Stimulated activated CD4-positive, alpha-beta T cell treated with anti-CD3 and anti-CD28 coated beads, Interleukin-15, amount 100 ng/mL, for 1 hour (primary cell): Measurements from ENCODE around the gene TNS1.

Experiments used
- DNase-seq, 2 donors: peaks; one replicate each; pipeline ENCODE4 v3.0.0-alpha.2; 2020; ENCODE audit warnings: low read depth in 1 of 2, low spot score in 1 of 2

Gene TNS1

DNA sequence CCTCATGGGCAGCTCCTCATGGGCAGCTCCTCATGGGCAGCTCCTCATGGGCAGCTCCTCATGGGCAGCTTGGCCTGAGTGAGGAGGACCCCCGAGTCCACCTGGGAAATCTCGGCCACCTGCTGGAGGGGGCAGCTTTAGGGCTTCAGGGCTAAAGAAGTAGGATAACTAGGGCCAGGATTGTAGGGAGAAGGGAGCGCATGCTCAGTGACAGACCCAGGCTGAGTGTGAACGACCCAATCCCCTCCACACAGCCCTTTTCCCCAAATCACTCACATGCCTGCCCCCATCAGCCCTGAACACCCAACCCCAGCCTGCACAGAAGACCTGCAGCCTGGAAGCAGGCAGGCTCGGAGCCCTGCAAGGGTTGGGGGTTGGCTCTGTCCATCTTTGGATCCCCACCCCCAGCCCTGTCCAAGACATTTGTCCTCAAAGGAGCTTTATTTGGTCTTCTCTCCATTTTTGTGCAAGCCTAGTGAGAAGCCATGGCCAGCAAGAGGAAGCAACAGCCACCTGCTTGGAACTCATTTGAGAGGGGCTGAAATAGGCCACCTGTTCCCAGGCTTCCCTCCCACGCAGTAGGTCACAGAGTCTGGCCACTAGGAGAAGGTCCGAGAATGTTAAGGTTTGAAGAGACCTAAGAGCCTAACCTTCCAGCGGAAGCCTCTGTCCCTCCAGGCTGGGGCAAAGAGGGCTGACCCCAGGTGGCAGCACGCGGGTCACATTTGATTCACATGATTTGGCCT, 249.9 kb downstream of the TNS1 start:
- no peak for DNase-seq

DNA sequence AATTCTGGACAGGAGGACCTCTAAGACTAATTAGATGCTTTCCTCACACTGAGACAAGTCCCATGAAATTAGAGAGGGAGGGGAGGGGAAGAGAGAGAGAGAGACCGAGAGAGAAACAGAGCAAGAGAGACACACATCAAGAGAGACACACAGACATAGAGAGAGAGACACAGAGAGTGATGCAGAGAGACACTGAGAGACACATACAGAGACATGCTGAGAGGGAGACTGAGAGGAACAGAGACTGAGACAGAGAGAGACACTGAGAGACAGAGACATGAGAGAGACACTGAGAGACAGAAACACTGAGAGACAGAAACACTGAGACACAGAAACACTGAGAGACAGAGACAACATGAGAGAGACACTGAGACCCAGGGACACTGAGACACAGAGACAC, 250.8 kb downstream of the TNS1 start:
- no peak for DNase-seq

DNA sequence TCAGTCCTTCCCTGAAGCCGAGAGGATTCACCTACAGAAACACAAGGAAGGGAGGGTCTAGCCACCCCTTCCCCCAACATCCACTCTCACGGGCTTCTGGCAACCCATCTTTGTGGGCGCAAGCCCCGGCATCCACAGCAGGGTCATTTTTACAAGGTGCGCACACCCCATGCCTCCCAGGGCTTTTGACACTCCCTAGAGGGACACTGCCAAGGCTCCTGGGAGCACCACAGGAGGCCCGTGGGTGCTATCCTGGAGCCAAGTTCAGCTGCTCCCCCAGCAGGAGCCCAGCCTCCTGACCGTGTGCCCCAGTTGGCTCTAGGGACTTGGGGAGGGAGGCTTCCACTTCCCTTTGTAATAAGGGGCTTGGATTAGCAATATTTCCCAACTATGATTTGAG, 251.6 kb downstream of the TNS1 start:
- no peak for DNase-seq
